H9 (cell line): ENCODE results near the gene GCSH. TPM values are rescaled to one million over a fixed set of nuclear protein-coding genes. Genes with fewer than 3 reads are reported as not detected.

Experiments
- DNase-seq: peaks from one replicate; pipeline ENCODE4 v3.0.0-alpha.2; 2017
- H2AFZ ChIP-seq: one replicate; pipeline ENCODE4 v1.6.1; 2013; ENCODE audit warnings: mild to moderate bottlenecking, low read length, control low read depth, moderate library complexity
- H2AK5ac ChIP-seq: 2 replicates; pipeline ENCODE4 v1.6.1; 2013; ENCODE audit warnings: low read length, control low read depth, mixed read lengths; ENCODE audit not compliant: insufficient read length
- H2BK120ac ChIP-seq: one replicate; pipeline ENCODE4 v1.6.1; 2013; ENCODE audit warnings: low read depth, mild to moderate bottlenecking, low read length, control low read depth, inconsistent platforms; ENCODE audit not compliant: poor library complexity, severe bottlenecking
- H2BK12ac ChIP-seq: 2 replicates; pipeline ENCODE4 v1.6.1; 2013; ENCODE audit warnings: low read length, control low read depth, mixed read lengths, low read depth; ENCODE audit not compliant: insufficient read length
- H2BK15ac ChIP-seq: 2 replicates; pipeline ENCODE4 v1.6.1; 2013; ENCODE audit warnings: low read depth, low read length, control low read depth
- H2BK20ac ChIP-seq: one replicate; pipeline ENCODE4 v1.6.1; 2013; ENCODE audit warnings: low read depth, mild to moderate bottlenecking, low read length, control low read depth, inconsistent platforms; ENCODE audit not compliant: poor library complexity, severe bottlenecking
- H2BK5ac ChIP-seq: 2 replicates; pipeline ENCODE4 v1.6.1; 2013; ENCODE audit warnings: low read length, control low read depth, mixed read lengths; ENCODE audit not compliant: insufficient read length
- H3K14ac ChIP-seq: 2 replicates; pipeline ENCODE4 v1.6.1; 2013; ENCODE audit warnings: low read length, control low read depth; ENCODE audit not compliant: insufficient read depth
- H3K18ac ChIP-seq: 2 replicates; pipeline ENCODE4 v1.6.1; 2013; ENCODE audit warnings: low read depth, mild to moderate bottlenecking, mixed read lengths, low read length, control low read depth; ENCODE audit not compliant: insufficient read length
- H3K23ac ChIP-seq: 2 replicates; pipeline ENCODE4 v1.6.1; 2013; ENCODE audit warnings: low read length, control low read depth, mixed read lengths, low read depth; ENCODE audit not compliant: insufficient read length
- H3K23me2 ChIP-seq: 2 replicates; pipeline ENCODE4 v1.6.1; 2013; ENCODE audit warnings: low read depth, mild to moderate bottlenecking, mixed read lengths, low read length, control low read depth; ENCODE audit not compliant: insufficient read length, poor library complexity, severe bottlenecking
- H3K27ac ChIP-seq: 2 replicates; pipeline ENCODE4 v1.5.1; 2013; ENCODE audit warnings: low read length, control low read depth, mixed read lengths, low read depth; ENCODE audit not compliant: insufficient read length
- H3K27me3 ChIP-seq: 2 replicates; pipeline ENCODE4 v1.6.1; 2013; ENCODE audit warnings: low read length, control low read depth, inconsistent platforms; ENCODE audit not compliant: insufficient read depth
- H3K4ac ChIP-seq: 2 replicates; pipeline ENCODE4 v1.6.1; 2013; ENCODE audit warnings: low read depth, mild to moderate bottlenecking, control low read depth, inconsistent platforms, low read length, moderate library complexity
- H3K4me1 ChIP-seq: 2 replicates; pipeline ENCODE4 v1.6.1; 2013; ENCODE audit warnings: low read length, control low read depth, inconsistent platforms; ENCODE audit not compliant: insufficient read depth
- H3K4me2 ChIP-seq: 2 replicates; pipeline ENCODE4 v1.6.1; 2013; ENCODE audit warnings: low read length, control low read depth, mixed read lengths; ENCODE audit not compliant: insufficient read length, insufficient read depth
- H3K56ac ChIP-seq: 2 replicates; pipeline ENCODE4 v1.6.1; 2013; ENCODE audit warnings: low read depth, mild to moderate bottlenecking, mixed read lengths, low read length, control low read depth; ENCODE audit not compliant: insufficient read length
- H3K79me1 ChIP-seq: 2 replicates; pipeline ENCODE4 v1.6.1; 2013; ENCODE audit warnings: low read depth, mild to moderate bottlenecking, moderate library complexity, low read length, control low read depth, inconsistent platforms; ENCODE audit not compliant: insufficient read depth, poor library complexity, severe bottlenecking
- H3K79me2 ChIP-seq: 2 replicates; pipeline ENCODE4 v1.6.1; 2013; ENCODE audit warnings: low read length, control low read depth, inconsistent platforms; ENCODE audit not compliant: insufficient read depth
- H3K9ac ChIP-seq: 2 replicates; pipeline ENCODE4 v1.6.1; 2013; ENCODE audit warnings: low read length, control low read depth, mixed read lengths; ENCODE audit not compliant: insufficient read length; ENCODE audit errors: extremely low read depth
- H3K9me3 ChIP-seq: one replicate; pipeline ENCODE4 v1.6.1; 2013; ENCODE audit warnings: low read depth, low read length, inconsistent platforms; ENCODE audit not compliant: control insufficient read depth
- H3T11ph ChIP-seq: one replicate; pipeline ENCODE4 v1.6.1; 2013; ENCODE audit warnings: mild to moderate bottlenecking, low read length, control low read depth, inconsistent platforms
- H4K20me1 ChIP-seq: one replicate; pipeline ENCODE4 v1.6.1; 2013; ENCODE audit not compliant: control insufficient read depth, insufficient read length, insufficient read depth
- H4K5ac ChIP-seq: 2 replicates; pipeline ENCODE4 v1.6.1; 2013; ENCODE audit warnings: low read depth, mild to moderate bottlenecking, mixed read lengths, low read length, control low read depth; ENCODE audit not compliant: insufficient read length
- H4K8ac ChIP-seq: replicated peaks from 2 replicates; pipeline ENCODE4 v1.6.1; 2013; ENCODE audit warnings: low read length, control low read depth, mixed read lengths, low read depth; ENCODE audit not compliant: insufficient read length
- H4K91ac ChIP-seq: 2 replicates; pipeline ENCODE4 v1.6.1; 2013; ENCODE audit warnings: low read depth, mild to moderate bottlenecking, moderate library complexity, mixed read lengths, low read length, control low read depth; ENCODE audit not compliant: insufficient read length
- H3K27ac Mint-ChIP-seq, 3 experiments: 2 replicates in 2 of 3; 3 replicates in 1 of 3; pipeline ENCODE4 v1.8.0; 2020 to 2021; ENCODE audit warnings: mixed read lengths in 3 of 3, mild to moderate bottlenecking in 1 of 3, moderate library complexity in 1 of 3
- H3K27me3 Mint-ChIP-seq: 2 replicates; pipeline ENCODE4 v1.8.0; 2021; ENCODE audit warnings: low read depth, mild to moderate bottlenecking, moderate library complexity, mixed read lengths
- H3K36me3 Mint-ChIP-seq, 3 experiments: 2 replicates in 2 of 3; 3 replicates in 1 of 3; pipeline ENCODE4 v1.8.0; 2020 to 2021; ENCODE audit warnings: low read depth in 3 of 3, mixed read lengths in 3 of 3; ENCODE audit not compliant: insufficient read depth in 1 of 3
- H3K4me1 Mint-ChIP-seq, 2 experiments: 2 replicates each; pipeline ENCODE4 v1.8.0; 2020; ENCODE audit warnings: mixed read lengths in 2 of 2
- H3K4me3 Mint-ChIP-seq, 2 experiments: 2 replicates in 1 of 2; 3 replicates in 1 of 2; pipeline ENCODE4 v1.8.0; 2020 to 2021; ENCODE audit warnings: mild to moderate bottlenecking in 2 of 2, mixed read lengths in 2 of 2, moderate library complexity in 1 of 2
- H3K9me3 Mint-ChIP-seq, 2 experiments: 2 replicates in 1 of 2; 3 replicates in 1 of 2; pipeline ENCODE4 v1.8.0; 2020; ENCODE audit warnings: mild to moderate bottlenecking in 2 of 2, mixed read lengths in 2 of 2, moderate library complexity in 1 of 2
- CTCF ChIP-seq: fragments of 200-600 bp; sonication (generic); conservative IDR thresholded peaks from 3 replicates; pipeline ENCODE4 v1.8.0; 2021; ENCODE audit warnings: antibody characterized with exemption, mild to moderate bottlenecking
- WGBS: extraction: QIAGEN DNeasy Blood & Tissue Kit; methylation state at CpG from one replicate; pipeline ENCODE4 v1.1.7; 2013; ENCODE audit warnings: missing lambda C conversion rate, low lambda C conversion rate, mixed read lengths; ENCODE audit not compliant: insufficient read length; ENCODE audit errors: extremely low coverage; 5-methylcytosine and 5-hydroxymethylcytosine counted together
- long read RNA-seq: library from polyadenylated mRNA; unstranded; transcript quantifications from one replicate; pipeline ENCODE4 v2.0.0, GENCODE V29; 2020
- total RNA-seq: library from RNA; stranded (reverse); gene quantifications from 2 replicates; pipeline ENCODE4 v1.2.1, GENCODE V29; 2021

GCSH gene
- 85.9 and 87.4 TPM in 2 replicates for total RNA-seq
- long read RNA-seq, transcript GCSH-201 (5 exons, 1,597 nt), result major isoform, 425 of 446 reads
- long read RNA-seq, partial matches to known transcripts, result 1 of 446 reads
- long read RNA-seq, other reads (novel, unspliced or antisense), result 10 of 446 reads

- peak within 1 kb of the TSS; percentile 69 for H3K9ac ChIP-seq
- H2AK5ac ChIP-seq, result no peak within 1 kb of the TSS
- peaks cover 4 to 14% of the 10 kb centered on the region in 2 experiments for H3K4me1 Mint-ChIP-seq
- H3K4me2 ChIP-seq, result peak within 1 kb of the TSS; percentile 65
- no peak within 1 kb of the TSS for H3K23ac ChIP-seq
- no peaks in the 10 kb centered on the region for H4K20me1 ChIP-seq
- no peak within 1 kb of the TSS for H2BK15ac ChIP-seq
- peak within 1 kb of the TSS; percentile 79 to 89 for H3K4me3 Mint-ChIP-seq
- DNase-seq, result peak; percentile 100
- no peak within 1 kb of the TSS for H4K91ac ChIP-seq
- no peak within 1 kb of the TSS; a peak in 1 of 7 replicates for H3K27ac Mint-ChIP-seq
- H2BK12ac ChIP-seq, result no peak within 1 kb of the TSS
- no peak within 1 kb of the TSS for H4K8ac ChIP-seq
- H3K27me3 Mint-ChIP-seq, result no peaks in the 10 kb centered on the region; the same call in 1 of the 2 replicates
- H3K56ac ChIP-seq, result no peak within 1 kb of the TSS
- no peaks in the 10 kb centered on the region for H3K9me3 Mint-ChIP-seq
- peak within 1 kb of the TSS; percentile 88 for H2AFZ ChIP-seq
- peak within 1 kb of the TSS; percentile 49 for H3K14ac ChIP-seq
- H3K27me3 ChIP-seq, result no peaks in the 10 kb centered on the region
- no peaks in the 10 kb centered on the region for H3K23me2 ChIP-seq
- H2BK5ac ChIP-seq, result no peak within 1 kb of the TSS
- no peak within 1 kb of the TSS for H3T11ph ChIP-seq
- no peaks in the 10 kb centered on the region for H3K4me1 ChIP-seq
- no peaks in the 10 kb centered on the region for H3K9me3 ChIP-seq
- peak within 1 kb of the TSS; percentile 51 for H3K18ac ChIP-seq
- H2BK20ac ChIP-seq, result no peak within 1 kb of the TSS
- no peak within 1 kb of the TSS for H2BK120ac ChIP-seq
- TF ChIP-seq CTCF, result no peak
- peaks cover 2 to 16% (median 7%) of the 10 kb centered on the region in 3 experiments; a peak in 6 of 7 replicates for H3K36me3 Mint-ChIP-seq
- H3K79me1 ChIP-seq, result no peaks in the 10 kb centered on the region
- H3K79me2 ChIP-seq, result peaks cover 7% of the 10 kb centered on the region; the same call in 1 of the 2 replicates
- H3K4ac ChIP-seq, result no peak within 1 kb of the TSS
- no peak within 1 kb of the TSS for H3K27ac ChIP-seq
- WGBS, result no CpG with 5 or more reads among the region's 83 CpGs
- no peak within 1 kb of the TSS for H4K5ac ChIP-seq
Measured at GRCh38 chr16:81095953-81096714, at the start of gene GCSH. TSS of gene GCSH (minus strand) at chr16:81096395. CDS start at chr16:81096278, 117 bp downstream.
